ENCODE measurements around the gene MYOM3. TPM values are rescaled to one million over a fixed set of nuclear protein-coding genes. Genes with fewer than 3 reads are reported as not detected.

Gene MYOM3
- total RNA-seq, 2 donors from 2014 or later: 2.3 to 4.3 TPM

DNA sequence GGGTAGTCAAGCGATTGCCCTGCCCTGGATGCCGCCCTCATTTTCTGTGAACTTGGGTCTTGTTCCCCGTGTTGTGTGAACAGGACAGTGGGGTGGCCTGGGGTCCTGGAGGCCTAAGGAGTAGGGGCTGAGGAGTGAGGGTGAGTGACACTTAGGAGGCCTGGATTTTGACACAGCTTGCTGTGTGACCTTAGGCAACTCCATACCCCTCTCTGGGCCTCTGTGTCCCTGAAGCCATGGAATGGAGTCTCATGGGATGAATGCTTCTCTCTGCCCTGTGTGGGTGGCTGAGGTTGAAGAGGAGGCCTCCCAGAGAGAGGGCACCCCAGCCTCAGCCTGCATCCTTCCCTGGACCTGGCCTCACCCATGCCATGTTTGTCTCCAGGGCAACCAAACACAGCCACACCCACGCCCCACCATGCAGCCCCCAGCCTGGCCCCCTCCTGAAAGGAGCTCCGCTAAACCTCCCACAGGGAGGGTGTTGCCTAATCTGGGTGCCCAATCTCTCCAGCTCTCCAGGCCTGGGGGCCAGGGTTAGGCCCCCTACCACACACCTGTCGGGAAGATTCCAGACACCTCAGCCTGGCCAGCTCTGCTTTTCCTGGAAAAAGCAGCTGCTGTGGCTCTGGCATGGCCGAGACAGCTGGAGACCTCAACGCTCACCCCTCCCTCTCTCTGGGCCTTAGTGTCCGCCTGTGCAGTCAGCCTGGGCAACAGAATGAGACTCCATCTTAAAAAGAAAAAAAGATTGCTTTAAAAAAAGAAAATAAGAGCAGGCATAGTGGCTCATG is 9.9 kb downstream of the MYOM3 start:
- intact Hi-C loops (cut with DNase I): no loop called here
- no peak for ATAC-seq
- no peak overlapping the region for H3K4me3 ChIP-seq
- 73 to 85% methylated on average over 7 to 9 of the region's 9 CpGs for WGBS, 2 donors
- H3K27me3 ChIP-seq: no peaks in the 10 kb centered on the region
- DNase-seq: no peak
- no peaks in the 10 kb centered on the region for H3K9me3 ChIP-seq
- TF ChIP-seq CTCF (IDR thresholded peaks at IDR 0.05) (no peak), POLR2A (IDR thresholded peaks at IDR 0.05) (no peak)
- no peaks in the 10 kb centered on the region for H3K36me3 ChIP-seq (replicated peaks in 1 of 2; ENCODE audit: insufficient read depth in 1 of 2, low read depth in 2 of 2)
- H3K27ac ChIP-seq: peak overlapping the region in 3 of 4 donors; percentile 13 to 68 (median 66)
- H3K4me1 ChIP-seq: peaks cover 42% of the 10 kb centered on the region

- no peak overlapping the region for H3K4me3 ChIP-seq
- no peaks in the 10 kb centered on the region for H3K27me3 ChIP-seq
- 87 to 91% methylated on average over 13 of the region's 13 CpGs for WGBS, 2 donors
- no peak for DNase-seq
- ATAC-seq: no peak
- no peaks in the 10 kb centered on the region for H3K9me3 ChIP-seq
- no peak for TF ChIP-seq POLR2A (IDR thresholded peaks at IDR 0.05)
- no peak for TF ChIP-seq CTCF (IDR thresholded peaks at IDR 0.05)
- H3K36me3 ChIP-seq (replicated peaks in 1 of 2; ENCODE audit: insufficient read depth in 1 of 2, low read depth in 2 of 2): no peaks in the 10 kb centered on the region
- intact Hi-C loops (cut with DNase I): no loop called here
- peaks cover 49% of the 10 kb centered on the region for H3K4me1 ChIP-seq
- no peak overlapping the region for H3K27ac ChIP-seq
Measured at GRCh38 chr1:24100945-24101737, 10.8 kb downstream of the MYOM3 start.

- peak in 2 of 4 donors; percentile 54 to 60 for DNase-seq
- WGBS, 2 donors: 41 to 51% methylated on average over 10 to 12 of the region's 12 CpGs
- intact Hi-C loops (cut with DNase I): no loop called here
- Histone ChIP-seq H3K9me3 (no peaks in the 10 kb centered on the region), H3K4me3 (no peak overlapping the region), H3K27me3 (no peaks in the 10 kb centered on the region), H3K36me3 (replicated peaks in 1 of 2; ENCODE audit: insufficient read depth in 1 of 2, low read depth in 2 of 2) (no peaks in the 10 kb centered on the region), H3K27ac (peak overlapping the region in 1 of 4 donors; percentile 51), H3K4me1 (peaks cover 64% of the 10 kb centered on the region)
- no peak for TF ChIP-seq POLR2A (IDR thresholded peaks at IDR 0.05)
- TF ChIP-seq CTCF (IDR thresholded peaks at IDR 0.05): no peak
- ATAC-seq: peak; percentile 40
Measured at GRCh38 chr1:24098943-24099638, 12.8 kb downstream of the MYOM3 start.

DNA sequence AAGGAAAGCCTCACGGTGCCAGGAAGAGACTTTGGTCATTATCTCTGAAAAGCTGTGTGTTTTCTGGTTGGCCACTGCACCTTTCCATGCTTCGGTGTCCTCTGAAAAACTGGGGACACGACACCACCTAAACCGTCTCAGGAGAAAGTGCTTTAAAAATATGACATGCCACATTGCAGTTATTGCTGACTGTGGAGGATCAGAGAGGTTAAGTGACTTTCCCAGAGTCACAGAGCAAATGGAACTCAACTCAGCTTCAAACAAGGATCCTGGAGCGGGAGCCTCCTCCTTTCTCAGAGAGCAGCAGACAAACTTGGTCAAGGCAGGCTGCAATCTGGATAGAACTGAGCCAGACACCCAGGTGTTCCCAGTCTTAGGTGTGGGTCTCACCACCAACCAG is 13.8 kb downstream of the MYOM3 start:
- no peak overlapping the region for H3K4me3 ChIP-seq
- H3K9me3 ChIP-seq: no peaks in the 10 kb centered on the region
- WGBS, 2 donors: 92 to 94% methylated on average over 5 of the region's 5 CpGs
- DNase-seq: no peak
- TF ChIP-seq POLR2A (IDR thresholded peaks at IDR 0.05): no peak
- no peak for TF ChIP-seq CTCF (IDR thresholded peaks at IDR 0.05)
- no peaks in the 10 kb centered on the region for H3K36me3 ChIP-seq (replicated peaks in 1 of 2; ENCODE audit: insufficient read depth in 1 of 2, low read depth in 2 of 2)
- intact Hi-C loops (cut with DNase I): no loop called here
- H3K27me3 ChIP-seq: no peaks in the 10 kb centered on the region
- H3K4me1 ChIP-seq: peaks cover 54% of the 10 kb centered on the region
- no peak for ATAC-seq
- H3K27ac ChIP-seq: no peak overlapping the region

All from body of pancreas (tissue), 4 donors.